Neuronal stem cell (in vitro differentiated cells): ENCODE results near the gene PHYKPL.

Source experiments
- DNase-seq: peaks from one replicate; pipeline ENCODE4 v3.0.0-alpha.2; 2013; ENCODE audit warnings: low spot score
- H2AFZ ChIP-seq: one replicate; pipeline ENCODE4 v1.6.1; 2013; ENCODE audit warnings: mild to moderate bottlenecking, low read length, inconsistent platforms
- H2AK5ac ChIP-seq: 2 replicates; pipeline ENCODE4 v1.6.1; 2013; ENCODE audit warnings: low read depth, mild to moderate bottlenecking, inconsistent platforms, low read length, moderate library complexity, mixed read lengths
- H2BK120ac ChIP-seq: 2 replicates; pipeline ENCODE4 v1.6.1; 2013; ENCODE audit warnings: low read depth, mild to moderate bottlenecking, inconsistent platforms, low read length, moderate library complexity, mixed read lengths
- H2BK12ac ChIP-seq: one replicate; pipeline ENCODE4 v1.6.1; 2013; ENCODE audit warnings: low read length, inconsistent platforms
- H2BK15ac ChIP-seq: 2 replicates; pipeline ENCODE4 v1.6.1; 2013; ENCODE audit warnings: mild to moderate bottlenecking, low read length, inconsistent platforms, mixed read lengths
- H2BK5ac ChIP-seq: one replicate; pipeline ENCODE4 v1.6.1; 2013; ENCODE audit warnings: inconsistent platforms, mild to moderate bottlenecking, low read length, moderate library complexity
- H3K14ac ChIP-seq: one replicate; pipeline ENCODE4 v1.6.1; 2013; ENCODE audit warnings: low read length, inconsistent platforms
- H3K18ac ChIP-seq: 2 replicates; pipeline ENCODE4 v1.6.1; 2013; ENCODE audit warnings: low read length, inconsistent platforms
- H3K23ac ChIP-seq: 2 replicates; pipeline ENCODE4 v1.6.1; 2013; ENCODE audit warnings: low read depth, mild to moderate bottlenecking, mixed read lengths, low read length, inconsistent platforms; ENCODE audit not compliant: poor library complexity
- H3K27ac ChIP-seq: replicated peaks from 3 replicates; pipeline ENCODE4 v1.5.1; 2013; ENCODE audit warnings: low read length, inconsistent platforms
- H3K27me3 ChIP-seq, 3 experiments: 2 replicates each; pipeline ENCODE4 v1.6.1; 2013; ENCODE audit warnings: low read length in 3 of 3, mild to moderate bottlenecking in 2 of 3, inconsistent platforms in 1 of 3, low read depth in 1 of 3, mixed read lengths in 1 of 3, moderate library complexity in 1 of 3; ENCODE audit not compliant: control insufficient read depth in 3 of 3, insufficient read depth in 3 of 3
- H3K36me3 ChIP-seq, 2 donors: replicated peaks in 1 of 2; 2 replicates each; pipeline ENCODE4 v1.6.1; 2013; ENCODE audit warnings: low read length in 2 of 2; ENCODE audit not compliant: control insufficient read depth in 2 of 2, insufficient read depth in 2 of 2
- H3K4ac ChIP-seq: 2 replicates; pipeline ENCODE4 v1.6.1; 2013; ENCODE audit warnings: inconsistent platforms, mild to moderate bottlenecking, low read length, moderate library complexity
- H3K4me1 ChIP-seq, 2 donors: 1 replicate in 1 of 2; 2 replicates in 1 of 2; pipeline ENCODE4 v1.6.1; 2013; ENCODE audit warnings: low read length in 2 of 2, low read depth in 1 of 2; ENCODE audit not compliant: control insufficient read depth in 2 of 2, insufficient read depth in 1 of 2
- H3K4me2 ChIP-seq: one replicate; pipeline ENCODE4 v1.6.1; 2013; ENCODE audit warnings: mild to moderate bottlenecking, low read length, inconsistent platforms; ENCODE audit not compliant: insufficient read depth, poor library complexity, severe bottlenecking
- H3K4me3 ChIP-seq, 2 donors: 2 replicates each; pipeline ENCODE4 v1.5.1; 2013; ENCODE audit warnings: low read length in 2 of 2, mild to moderate bottlenecking in 2 of 2, inconsistent platforms in 1 of 2, moderate library complexity in 1 of 2
- H3K79me1 ChIP-seq: one replicate; pipeline ENCODE4 v1.6.1; 2013; ENCODE audit warnings: low read depth, mild to moderate bottlenecking, inconsistent platforms, low read length, moderate library complexity
- H3K9ac ChIP-seq: one replicate; pipeline ENCODE4 v1.6.1; 2013; ENCODE audit warnings: mild to moderate bottlenecking, low read depth, low read length, inconsistent platforms; ENCODE audit not compliant: poor library complexity
- H3K9me3 ChIP-seq, 2 donors: replicated peaks in 1 of 2; 2 replicates each; pipeline versions ENCODE3 to v1.6.1; 2013; ENCODE audit warnings: low read length in 2 of 2, mild to moderate bottlenecking in 2 of 2, inconsistent platforms in 1 of 2, low read depth in 1 of 2, mixed read lengths in 1 of 2, moderate library complexity in 1 of 2; ENCODE audit not compliant: control insufficient read depth in 2 of 2, insufficient read depth in 1 of 2
- H4K8ac ChIP-seq: one replicate; pipeline ENCODE4 v1.6.1; 2013; ENCODE audit warnings: low read depth, mild to moderate bottlenecking, inconsistent platforms, low read length, moderate library complexity
- H4K91ac ChIP-seq: one replicate; pipeline ENCODE4 v1.6.1; 2013; ENCODE audit warnings: low read length, low read depth, mild to moderate bottlenecking, inconsistent platforms; ENCODE audit not compliant: poor library complexity
- WGBS, 2 donors: extraction: QIAGEN DNeasy Blood & Tissue Kit; methylation state at CpG; one replicate each; pipeline ENCODE4 v1.1.7; 2013; ENCODE audit warnings: missing lambda C conversion rate in 2 of 2, mixed read lengths in 1 of 2; ENCODE audit not compliant: insufficient read length in 2 of 2, insufficient replicate concordance in 1 of 2; ENCODE audit errors: extremely low coverage in 2 of 2; 5-methylcytosine and 5-hydroxymethylcytosine counted together

PHYKPL gene

DNA sequence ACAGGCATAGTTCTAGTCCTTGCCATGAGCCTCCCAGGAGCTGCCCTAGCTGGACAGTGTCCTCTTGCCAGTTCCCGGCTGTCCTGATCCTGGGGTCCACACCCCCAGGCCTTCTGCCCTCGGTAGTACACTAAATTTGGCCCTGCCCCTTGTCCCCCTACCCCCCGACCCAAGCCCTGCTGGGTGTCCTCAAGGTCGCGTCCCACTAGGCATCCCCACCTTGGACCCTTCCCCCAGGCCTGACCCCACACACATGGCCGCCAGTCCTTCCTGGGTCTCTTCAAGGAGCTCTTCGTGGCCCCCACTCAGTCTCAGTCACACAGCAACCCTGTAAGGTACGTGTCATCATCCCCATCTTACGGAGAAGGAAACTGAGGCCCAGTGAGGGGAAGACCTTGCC is 40.0 kb upstream of the PHYKPL start:
- H3K4me1 ChIP-seq = peaks cover 0 to 10% of the 10 kb centered on the region in 2 donors
- H3K36me3 ChIP-seq = no peaks in the 10 kb centered on the region
- no peak overlapping the region for H3K4me2 ChIP-seq
- H2BK15ac ChIP-seq = no peak overlapping the region
- no peak overlapping the region for H3K9ac ChIP-seq
- H3K79me1 ChIP-seq = no peaks in the 10 kb centered on the region
- H4K8ac ChIP-seq = no peak overlapping the region
- H4K91ac ChIP-seq = no peak overlapping the region
- H3K18ac ChIP-seq = peak overlapping the region; percentile 21
- no CpG with 5 or more reads among the region's 9 CpGs for WGBS, 2 donors
- no peak overlapping the region for H3K4me3 ChIP-seq
- DNase-seq = no peak
- no peaks in the 10 kb centered on the region for H3K27me3 ChIP-seq
- H2BK5ac ChIP-seq = no peak overlapping the region
- H3K23ac ChIP-seq = no peak overlapping the region
- H2BK120ac ChIP-seq = no peak overlapping the region
- no peak overlapping the region for H2BK12ac ChIP-seq
- H3K27ac ChIP-seq = no peak overlapping the region
- H3K4ac ChIP-seq = no peak overlapping the region
- peaks cover 5 to 12% of the 10 kb centered on the region in 2 donors for H3K9me3 ChIP-seq
- peak overlapping the region; percentile 78 for H2AK5ac ChIP-seq
- no peak overlapping the region for H2AFZ ChIP-seq
- no peak overlapping the region for H3K14ac ChIP-seq

DNA sequence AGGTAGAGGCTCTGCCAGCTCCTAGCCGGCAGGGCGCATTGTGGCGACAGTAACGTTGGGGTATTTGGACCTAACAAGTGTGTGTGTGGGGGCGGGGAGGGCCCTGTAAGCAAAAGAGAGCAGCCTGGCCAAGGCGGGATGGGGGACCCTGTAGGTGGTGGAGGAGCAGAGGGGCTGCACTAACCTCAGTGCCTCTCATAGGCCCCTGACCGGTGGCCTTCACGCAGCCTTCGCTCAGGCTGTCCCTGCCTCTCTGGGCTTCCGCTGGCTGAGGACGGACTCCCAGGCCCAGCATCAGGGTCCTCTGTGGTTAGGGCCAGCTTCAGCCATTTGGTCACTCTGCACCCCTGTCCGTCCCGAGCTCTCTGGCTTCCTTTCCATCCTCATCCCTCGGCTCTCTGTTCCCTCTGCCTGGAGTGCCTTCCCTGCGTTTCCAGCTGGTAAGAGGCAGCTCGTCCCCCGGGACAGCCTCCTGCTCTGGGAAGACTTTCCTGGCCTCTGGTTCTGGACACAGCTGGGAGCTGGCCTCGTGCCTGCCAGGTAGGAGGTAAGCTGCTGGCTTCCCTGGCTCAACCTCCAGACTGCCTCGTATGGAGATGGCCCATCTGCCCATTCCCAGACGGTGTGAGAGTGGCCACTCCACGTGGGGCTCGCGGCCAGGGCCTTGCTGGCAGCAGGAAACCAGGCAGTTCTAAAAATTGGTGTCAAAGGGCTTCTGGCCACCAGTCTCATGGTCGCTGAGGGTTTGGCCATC is 39.3 kb upstream of the PHYKPL start:
- Histone ChIP-seq H2BK15ac (no peak overlapping the region), H3K4me2 (no peak overlapping the region), H3K4ac (peak overlapping the region; percentile 40), H4K8ac (peak overlapping the region; percentile 27), H3K4me1 (peaks cover 0 to 10% of the 10 kb centered on the region in 2 donors), H2BK120ac (no peak overlapping the region), H3K36me3 (no peaks in the 10 kb centered on the region), H3K27me3 (no peaks in the 10 kb centered on the region), H3K27ac (no peak overlapping the region), H2BK12ac (peak overlapping the region; percentile 78), H2BK5ac (no peak overlapping the region), H3K4me3 (no peak overlapping the region), H3K79me1 (no peaks in the 10 kb centered on the region), H2AK5ac (peak overlapping the region; percentile 78), H3K18ac (peak overlapping the region; percentile 82), H3K14ac (peak overlapping the region; percentile 27), H3K23ac (peak overlapping the region; percentile 74), H2AFZ (no peak overlapping the region), H4K91ac (no peak overlapping the region), H3K9me3 (peaks cover 5 to 12% of the 10 kb centered on the region in 2 donors), H3K9ac (peak overlapping the region; percentile 50)
- WGBS, 2 donors = no CpG with 5 or more reads among the region's 24 CpGs
- DNase-seq = no peak

DNA sequence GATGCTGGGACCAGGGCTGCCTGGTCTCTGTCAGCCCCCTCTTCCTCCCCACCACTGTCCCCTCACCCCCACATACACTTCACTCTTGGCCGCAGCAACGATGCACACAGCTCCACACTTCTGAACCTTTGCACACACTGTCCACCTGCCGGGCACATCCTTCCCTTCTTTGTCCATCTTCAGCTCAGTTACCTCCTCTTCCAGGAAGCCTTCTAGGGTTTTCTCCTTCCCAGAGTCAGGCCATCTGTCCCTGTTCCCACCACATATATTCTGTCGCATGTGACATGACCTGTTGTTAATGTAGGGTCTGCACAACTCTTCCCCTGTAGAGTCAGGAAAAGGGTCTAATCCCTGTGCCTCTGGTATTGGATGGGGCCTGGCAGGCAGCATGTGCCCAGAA is 38.6 kb upstream of the PHYKPL start:
- Histone ChIP-seq H3K27ac (no peak overlapping the region), H4K8ac (no peak overlapping the region), H2BK120ac (no peak overlapping the region), H2AK5ac (peak overlapping the region; percentile 33), H3K14ac (peak overlapping the region; percentile 25), H4K91ac (no peak overlapping the region), H3K18ac (peak overlapping the region; percentile 61), H2BK12ac (no peak overlapping the region), H3K23ac (no peak overlapping the region), H3K27me3 (no peaks in the 10 kb centered on the region), H3K36me3 (no peaks in the 10 kb centered on the region), H2BK15ac (no peak overlapping the region), H2AFZ (no peak overlapping the region), H3K4me1 (peaks cover 0 to 10% of the 10 kb centered on the region in 2 donors), H3K79me1 (no peaks in the 10 kb centered on the region), H3K4me2 (no peak overlapping the region), H3K4ac (no peak overlapping the region), H3K4me3 (no peak overlapping the region), H2BK5ac (no peak overlapping the region), H3K9me3 (peaks cover 5 to 11% of the 10 kb centered on the region in 2 donors), H3K9ac (no peak overlapping the region)
- no peak for DNase-seq
- WGBS, 2 donors = no CpG with 5 or more reads among the region's 4 CpGs

DNA sequence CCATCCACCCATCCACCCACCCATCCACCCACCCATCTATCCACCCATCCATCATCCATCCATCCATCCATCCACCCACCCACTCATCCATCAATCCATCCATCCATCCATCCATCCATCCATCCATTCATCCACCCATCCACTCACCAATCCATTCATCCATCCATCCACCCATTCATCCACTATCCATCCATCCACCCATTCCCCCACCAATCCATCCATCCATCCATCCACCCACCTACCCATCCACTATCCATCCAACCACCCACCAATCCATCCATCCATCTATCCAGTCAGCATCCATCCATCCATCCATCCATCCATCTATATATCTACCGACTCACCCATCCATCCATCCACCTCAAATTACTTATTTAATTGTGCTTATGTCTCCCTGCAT is 36.9 kb upstream of the PHYKPL start:
- Histone ChIP-seq H3K4ac (no peak overlapping the region), H2AFZ (no peak overlapping the region), H3K4me1 (peaks cover 0 to 10% of the 10 kb centered on the region in 2 donors), H4K91ac (no peak overlapping the region), H2BK120ac (no peak overlapping the region), H3K9ac (no peak overlapping the region), H4K8ac (no peak overlapping the region), H3K23ac (no peak overlapping the region), H3K4me3 (no peak overlapping the region), H3K27me3 (no peaks in the 10 kb centered on the region), H3K9me3 (no peaks in the 10 kb centered on the region), H3K36me3 (no peaks in the 10 kb centered on the region), H2BK15ac (no peak overlapping the region), H2BK5ac (no peak overlapping the region), H3K79me1 (no peaks in the 10 kb centered on the region), H3K14ac (no peak overlapping the region), H2BK12ac (peak overlapping the region; percentile 17), H3K18ac (no peak overlapping the region), H3K4me2 (no peak overlapping the region), H2AK5ac (no peak overlapping the region), H3K27ac (no peak overlapping the region)
- DNase-seq = no peak
- WGBS, 2 donors = 100% methylated on average over 1 of the region's 1 CpG; no CpG with 5 or more reads in 1 of the 2 donors
